Endothelial cell of umbilical vein (primary cell): ENCODE measurements around the gene DBET. TPM values are rescaled to one million over a fixed set of nuclear protein-coding genes. Genes with fewer than 3 reads are reported as not detected.
"Not testable (repeated sequence)": the region's sequence is repeated elsewhere in the genome, so short reads cannot be mapped to it uniquely, and the experiment has no call there.

Source experiments
- BruUV-seq: library from RNA; stranded (reverse); fragments of 400-500 nt; replicated peaks from 2 replicates; lab custom pipeline; 2021; lab: Mats Ljungman, UMichigan
- CTCF ChIA-PET: fragments of 300-600, 350-600 bp; sonication (Branson Sonifier 250); formaldehyde crosslinking; loops from one replicate; lab custom pipeline; 2021; ENCODE audit warnings: antibody characterized with exemption, inconsistent platforms; lab: Charles Lee
- POLR2A ChIA-PET: fragments of 300-600, 350-600 bp; sonication (Branson Sonifier 250); formaldehyde crosslinking; loops from one replicate; lab custom pipeline; 2021; ENCODE audit warnings: antibody characterized with exemption, inconsistent platforms; lab: Charles Lee
- DNase-seq: peaks from one replicate; pipeline ENCODE4 v3.0.0-alpha.2; 2011; ENCODE audit warnings: low read depth, low spot score
- FAIRE-seq: peaks from 2 replicates; lab custom pipeline; 2011; peaks lifted over from hg19 to GRCh38; lab: Jason Lieb, UNC
- H2AFZ ChIP-seq: 2 replicates; pipeline ENCODE4 v1.6.0; 2012; ENCODE audit warnings: low read depth, low read length, control low read depth, inconsistent platforms
- H3K27ac ChIP-seq: 2 replicates; pipeline ENCODE4 v1.5.1; 2011; ENCODE audit warnings: low read depth, mild to moderate bottlenecking, control low read depth, low read length, moderate library complexity; ENCODE audit not compliant: insufficient read depth
- H3K27me3 ChIP-seq, 2 experiments: 2 replicates each; pipeline versions ENCODE4 v1.6.0 to v1.6.1; 2011; ENCODE audit warnings: low read length in 2 of 2, mixed read lengths in 1 of 2; ENCODE audit not compliant: control insufficient read depth in 2 of 2, insufficient read depth in 2 of 2
- H3K36me3 ChIP-seq, 2 experiments: 2 replicates in 1 of 2; 3 replicates in 1 of 2; pipeline ENCODE4 v1.5.1; 2011; ENCODE audit warnings: low read length in 2 of 2, mild to moderate bottlenecking in 1 of 2, moderate library complexity in 1 of 2; ENCODE audit not compliant: control insufficient read depth in 2 of 2, insufficient read depth in 2 of 2; ENCODE audit errors: extremely low read depth in 1 of 2
- H3K4me1 ChIP-seq: 3 replicates; pipeline ENCODE4 v1.5.1; 2011; ENCODE audit warnings: mild to moderate bottlenecking, low read length; ENCODE audit not compliant: control insufficient read depth, insufficient read depth; ENCODE audit errors: extremely low read depth
- H3K4me2 ChIP-seq: 2 replicates; pipeline ENCODE4 v1.6.1; 2011; ENCODE audit warnings: low read length, control low read depth, mixed read lengths; ENCODE audit not compliant: insufficient read depth
- H3K4me3 ChIP-seq, 3 experiments: fragments of 200-600 bp in 1 of 3; sonication (generic), shearing (Covaris generic) in 1 of 3; replicated peaks in 1 of 3; 2 replicates each; pipeline ENCODE4 v1.5.1; 2011 to 2016; ENCODE audit warnings: control low read depth in 3 of 3, low read length in 3 of 3, mild to moderate bottlenecking in 2 of 3, inconsistent platforms in 1 of 3, low read depth in 1 of 3, moderate library complexity in 1 of 3; ENCODE audit not compliant: insufficient read depth in 1 of 3
- H3K79me2 ChIP-seq: 2 replicates; pipeline ENCODE4 v1.6.0; 2012; ENCODE audit warnings: low read length, inconsistent platforms; ENCODE audit not compliant: control insufficient read depth, insufficient read depth
- H3K9ac ChIP-seq: replicated peaks from 2 replicates; pipeline ENCODE3; 2011; ENCODE audit warnings: low read length, control low read depth; ENCODE audit not compliant: insufficient read depth; ENCODE audit errors: extremely low read depth
- H3K9me1 ChIP-seq: replicated peaks from 3 replicates; pipeline ENCODE4 v1.6.0; 2011; ENCODE audit warnings: mild to moderate bottlenecking, low read length; ENCODE audit not compliant: control insufficient read depth, insufficient read depth; ENCODE audit errors: extremely low read depth
- H3K9me3 ChIP-seq: replicated peaks from 2 replicates; pipeline ENCODE4 v1.5.1; 2012; ENCODE audit warnings: low read length, inconsistent platforms; ENCODE audit not compliant: control insufficient read depth, insufficient read depth
- H4K20me1 ChIP-seq: replicated peaks from 2 replicates; pipeline ENCODE3; 2011; ENCODE audit warnings: mild to moderate bottlenecking, low read length; ENCODE audit not compliant: control insufficient read depth, insufficient read depth; ENCODE audit errors: extremely low read depth
- CTCF ChIP-seq, 2 donors: IDR thresholded peaks; 1 replicate in 1 of 2; 2 replicates in 1 of 2; pipeline ENCODE4 v1.5.1; 2011; ENCODE audit warnings: low read length in 2 of 2, mild to moderate bottlenecking in 2 of 2, moderate library complexity in 2 of 2, control low read depth in 1 of 2, inconsistent platforms in 1 of 2, low read depth in 1 of 2; ENCODE audit not compliant: insufficient read depth in 1 of 2; ENCODE audit errors: extremely low read depth in 1 of 2
- EZH2 ChIP-seq: IDR thresholded peaks from 2 replicates; pipeline ENCODE4 v1.6.1; 2012; ENCODE audit warnings: borderline replicate concordance, low read depth, mild to moderate bottlenecking, moderate library complexity, low read length, inconsistent platforms; ENCODE audit not compliant: severe bottlenecking
- FOS ChIP-seq: IDR thresholded peaks from 2 replicates; pipeline ENCODE4 v1.6.1; 2011; ENCODE audit warnings: mild to moderate bottlenecking, low read length, moderate library complexity, borderline replicate concordance; ENCODE audit not compliant: insufficient read depth
- GATA2 ChIP-seq: IDR thresholded peaks from 2 replicates; pipeline ENCODE4 v1.7.0; 2011; ENCODE audit warnings: low read depth, mild to moderate bottlenecking, moderate library complexity, mixed read lengths, low read length; ENCODE audit not compliant: insufficient read length, insufficient read depth
- JUN ChIP-seq: IDR thresholded peaks from 2 replicates; pipeline ENCODE4 v1.6.1; 2011; ENCODE audit warnings: borderline replicate concordance, low read depth; ENCODE audit not compliant: insufficient read length, insufficient read depth
- MAX ChIP-seq: IDR thresholded peaks from 2 replicates; pipeline ENCODE4 v1.6.1; 2011; ENCODE audit not compliant: insufficient read depth, insufficient read length
- MYC ChIP-seq: IDR thresholded peaks from one replicate; pipeline ENCODE4 v1.6.1; 2011; ENCODE audit warnings: mild to moderate bottlenecking, low read depth, low read length
- POLR2A ChIP-seq: IDR thresholded peaks from 2 replicates; pipeline ENCODE4 v1.6.1; 2012; ENCODE audit warnings: low read depth, mild to moderate bottlenecking, control low read depth, low read length
- POLR2AphosphoS5 ChIP-seq: IDR thresholded peaks from 2 replicates; pipeline ENCODE4 v1.6.1; 2012; ENCODE audit warnings: low read depth, mild to moderate bottlenecking, control low read depth, low read length, moderate library complexity; ENCODE audit not compliant: insufficient read depth
- dilution Hi-C: fragments of 300-500 bp; cut with MboI; formaldehyde crosslinking; loops from one replicate; pipeline ENCODE4 v1.15.0; 2019; ENCODE audit warnings: low sequenced_read_pairs; ENCODE audit not compliant: extremely low pct_ligation_motif_present
- intact Hi-C: fragments of 100-400 bp; cut with micrococcal nuclease; formaldehyde crosslinking; loops from one replicate; pipeline ENCODE4 v1.10.0; 2022
- polyA plus RNA-seq, 4 experiments: library from polyadenylated mRNA; depleted of rRNA in 3 of 4; stranded (reverse) in 3 of 4; unstranded in 1 of 4; fragments of >200 nt; gene quantifications; 2 replicates each; pipeline versions ENCODE4 v1.2.1 to v1.2.3, GENCODE V29; 2011 to 2012; ENCODE audit warnings: missing spikeins in 1 of 4
- total RNA-seq: library from RNA; stranded (reverse); gene quantifications from 2 replicates; pipeline ENCODE4 v1.2.3, GENCODE V29; 2021

DBET gene
- total and polyA plus RNA-seq, 2 donors (not counting 3 experiments of a cell fraction or from before 2014, with no cell fraction given): not detected

- POLR2A ChIA-PET: no interaction called here
- CTCF ChIA-PET: no interaction called here
- FAIRE-seq: no peak
These were observed 45.1 kb upstream of the DBET start for GRCh38 chr4:190019023-190019858.

GRCh38 chr4:190019859-190020463 is 44.3 kb upstream of the DBET start:
- H3K4me3 ChIP-seq, H3K9me3 ChIP-seq, H3K9me1 ChIP-seq, H3K79me2 ChIP-seq, dilution Hi-C loops, intact Hi-C loops, H3K4me1 ChIP-seq, H3K27ac ChIP-seq, CTCF ChIA-PET, H4K20me1 ChIP-seq, H2AFZ ChIP-seq, BruUV-seq, H3K4me2 ChIP-seq, H3K36me3 ChIP-seq, POLR2A ChIA-PET, DNase-seq, H3K9ac ChIP-seq: not testable (repeated sequence)
- H3K27me3 ChIP-seq: peaks cover 22 to 63% of the 10 kb centered on the region in 2 experiments
- peak; percentile 87 for FAIRE-seq

More at GRCh38 chr4:190019023-190019858, 45.1 kb upstream of the DBET start:
- H3K9me3 ChIP-seq: no peaks in the 10 kb centered on the region
- H3K27ac ChIP-seq: no peak overlapping the region
- no peaks in the 10 kb centered on the region for H3K79me2 ChIP-seq
- no TSS peak for BruUV-seq
- intact Hi-C loops: no loop called here
- no peaks in the 10 kb centered on the region for H3K36me3 ChIP-seq
- H3K4me2 ChIP-seq: no peak overlapping the region
- H3K9me1 ChIP-seq: no peaks in the 10 kb centered on the region
- dilution Hi-C loops: no loop called here
- no peak overlapping the region for H3K9ac ChIP-seq
- H4K20me1 ChIP-seq: no peaks in the 10 kb centered on the region
- DNase-seq: no peak
- H2AFZ ChIP-seq: no peak overlapping the region
- peaks cover 22 to 70% of the 10 kb centered on the region in 2 experiments for H3K27me3 ChIP-seq
- TF ChIP-seq MYC (no peak), JUN (no peak), POLR2A (no peak), CTCF (IDR thresholded peaks at IDR 0.05; ENCODE audit: extremely low read depth in 1 of 2, insufficient read depth in 1 of 2, low read depth in 1 of 2, low read length in 2 of 2) (no peak), MAX (no peak), FOS (no peak), GATA2 (no peak), POLR2AphosphoS5 (no peak), EZH2 (no peak)
- H3K4me1 ChIP-seq: no peaks in the 10 kb centered on the region
- H3K4me3 ChIP-seq: no peak overlapping the region
